K562 (cell line): ENCODE measurements around the gene BRD7. TPM values are rescaled to one million over a fixed set of nuclear protein-coding genes. Genes with fewer than 3 reads are reported as not detected.

Source experiments
- ASH1L ChIP-seq: fragments of 450-650 bp; IDR thresholded peaks from 2 replicates; pipeline ENCODE4 v1.6.1; 2018; ENCODE audit warnings: borderline replicate concordance, mild to moderate bottlenecking, low read depth; ENCODE audit not compliant: partially characterized antibody
- COPS2 ChIP-seq: fragments of 450-650 bp; conservative IDR thresholded peaks from 2 replicates; pipeline ENCODE4 v1.6.1; 2016; ENCODE audit warnings: mild to moderate bottlenecking, moderate library complexity
- DMBX1 ChIP-seq: fragments of 250-450 bp; sonication (Bioruptor Pico); IDR thresholded peaks from 2 replicates; pipeline ENCODE4 v1.8.0; 2022; ENCODE audit warnings: inconsistent platforms, mild to moderate bottlenecking, moderate library complexity, borderline replicate concordance
- ESRRA ChIP-seq: fragments of 450-650 bp; IDR thresholded peaks from 2 replicates; pipeline ENCODE4 v1.6.1; 2014; ENCODE audit warnings: low read depth, mild to moderate bottlenecking, moderate library complexity, borderline replicate concordance
- HSF4 ChIP-seq: fragments of 250-450 bp; sonication (Bioruptor Pico); IDR thresholded peaks from 2 replicates; pipeline ENCODE4 v2.1.2; 2022; ENCODE audit warnings: mild to moderate bottlenecking, moderate library complexity, borderline replicate concordance
- RBM22 ChIP-seq: fragments of 200-400 bp; formaldehyde crosslinking; IDR thresholded peaks from 2 replicates; pipeline ENCODE4 v1.6.1; 2018; ENCODE audit warnings: low read length, low read depth; ENCODE audit not compliant: poor library complexity, severe bottlenecking
- RNF2 ChIP-seq: sonication (generic); IDR thresholded peaks from 2 replicates; pipeline ENCODE4 v1.6.1; 2016
- SP2 ChIP-seq: IDR thresholded peaks from 2 replicates; pipeline ENCODE4 v1.6.1; 2011; ENCODE audit warnings: mild to moderate bottlenecking, low read depth, low read length, moderate library complexity; ENCODE audit not compliant: poor library complexity, severe bottlenecking; ENCODE audit errors: extremely low read depth
- ZNF143 ChIP-seq: sonication (generic); formaldehyde crosslinking; IDR thresholded peaks from 2 replicates; pipeline ENCODE4 v1.9.0; 2022; ENCODE audit warnings: mild to moderate bottlenecking, missing genetic modification reagents
- ZNF717 ChIP-seq: fragments of 250-450 bp; sonication (Bioruptor Pico); IDR thresholded peaks from 2 replicates; pipeline ENCODE4 v1.5.0; 2021
- ZNF785 ChIP-seq: fragments of 250-450 bp; sonication (Bioruptor Pico); IDR thresholded peaks from 2 replicates; pipeline ENCODE4 v1.4.0; 2020; ENCODE audit warnings: mild to moderate bottlenecking
- polyA plus RNA-seq, 8 experiments: library from polyadenylated mRNA; depleted of rRNA in 4 of 8; stranded (reverse) in 5 of 8; unstranded in 3 of 8; fragments of >200 nt; fragmentation: Nextera tagmentation in 2 of 8; fragmentation: Illumina TruSeq in 1 of 8; extraction: Ambion mirVana in 2 of 8; extraction: Trizol in 1 of 8; gene quantifications; 2 replicates each; pipeline versions ENCODE4 v1.2.1 to v1.2.3, GENCODE V29; 2011 to 2014; ENCODE audit warnings: inconsistent platforms in 1 of 8, missing spikeins in 1 of 8
- total RNA-seq, 7 experiments: library from RNA; depleted of rRNA in 6 of 7; stranded (reverse); fragments of >200 nt in 6 of 7; fragmentation: Illumina TruSeq in 2 of 7; extraction: Trizol in 2 of 7; gene quantifications; 2 replicates each; pipeline versions ENCODE4 v1.2.1 to v1.2.3, GENCODE V29; 2011 to 2021; ENCODE audit warnings: low replicate concordance in 1 of 7
- TF ChIP-seq, protein P1 (sequence below): sonication (generic); formaldehyde crosslinking; IDR thresholded peaks from 2 replicates; pipeline ENCODE4 v1.8.0; 2023; ENCODE audit warnings: mild to moderate bottlenecking, missing genetic modification reagents
- TF ChIP-seq, protein P2 (sequence below): fragments of 450-650 bp; IDR thresholded peaks from 2 replicates; pipeline ENCODE4 v1.6.1; 2018; ENCODE audit not compliant: partially characterized antibody
- TF ChIP-seq, protein P3 (sequence below), 3 experiments: fragments of 200-800 bp in 1 of 3; fragments of 250-450 bp in 1 of 3; fragments of 450-650 bp in 1 of 3; sonication (Bioruptor Pico) in 1 of 3; sonication (Bioruptor generic) in 1 of 3; formaldehyde crosslinking in 1 of 3; IDR thresholded peaks; 2 replicates each; pipeline versions ENCODE4 v1.6.1 to v1.8.0; 2016 to 2022; ENCODE audit warnings: mild to moderate bottlenecking in 2 of 3, missing genetic modification characterization in 2 of 3, missing compliant biosample characterization in 1 of 3, moderate library complexity in 1 of 3

The BRD7 gene
- total and polyA plus RNA-seq, 9 of the 15 experiments (the other 6 are each of a cell fraction or from before 2014, with no cell fraction given): 20.6 to 101 (median 68.7) TPM

DNA sequence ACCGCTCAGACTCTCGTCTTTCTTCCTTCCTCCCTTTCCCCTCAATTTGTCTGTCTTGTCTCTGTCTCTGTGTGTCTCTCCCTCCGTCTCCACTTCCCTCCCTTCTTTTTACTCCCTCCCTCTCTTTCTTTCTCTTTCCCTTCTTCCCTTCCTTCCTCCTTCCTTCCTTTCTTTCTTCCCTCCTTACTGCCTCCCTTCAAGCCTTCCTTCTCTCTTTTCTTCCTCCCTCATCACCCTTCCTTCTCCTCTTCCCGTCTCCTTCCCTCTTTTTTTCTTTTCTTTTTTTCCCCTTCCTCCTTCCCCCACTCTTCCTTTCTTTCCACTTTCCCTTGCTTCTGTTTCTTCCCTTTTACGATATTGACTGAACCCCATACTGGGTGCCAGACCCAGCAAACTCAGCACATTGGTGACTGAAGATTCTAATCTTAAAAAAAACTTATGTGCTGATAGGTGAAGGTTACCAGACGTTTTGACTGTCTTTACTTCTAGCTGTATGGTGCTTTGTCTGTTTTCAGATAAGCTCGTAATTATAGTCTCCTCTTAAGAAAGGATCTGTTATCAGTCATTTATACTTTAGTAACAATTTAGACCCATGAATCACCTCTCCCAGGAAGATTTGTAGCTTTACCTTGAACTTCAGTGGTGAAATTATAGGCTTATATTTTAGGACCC is 481 bp upstream of the BRD7 start (continued):
- TF ChIP-seq COPS2 (no peak), ZNF717 (no peak), RNF2 (no peak), HSF4 (CRISPR knock-in tag) (no peak), ZNF143 (no peak), ZNF785 (CRISPR knock-in tag) (no peak), SP2 (no peak), RBM22 (no peak), ASH1L (peak; percentile 66), DMBX1 (no peak), ESRRA (no peak)
- TF ChIP-seq, protein P1, sequence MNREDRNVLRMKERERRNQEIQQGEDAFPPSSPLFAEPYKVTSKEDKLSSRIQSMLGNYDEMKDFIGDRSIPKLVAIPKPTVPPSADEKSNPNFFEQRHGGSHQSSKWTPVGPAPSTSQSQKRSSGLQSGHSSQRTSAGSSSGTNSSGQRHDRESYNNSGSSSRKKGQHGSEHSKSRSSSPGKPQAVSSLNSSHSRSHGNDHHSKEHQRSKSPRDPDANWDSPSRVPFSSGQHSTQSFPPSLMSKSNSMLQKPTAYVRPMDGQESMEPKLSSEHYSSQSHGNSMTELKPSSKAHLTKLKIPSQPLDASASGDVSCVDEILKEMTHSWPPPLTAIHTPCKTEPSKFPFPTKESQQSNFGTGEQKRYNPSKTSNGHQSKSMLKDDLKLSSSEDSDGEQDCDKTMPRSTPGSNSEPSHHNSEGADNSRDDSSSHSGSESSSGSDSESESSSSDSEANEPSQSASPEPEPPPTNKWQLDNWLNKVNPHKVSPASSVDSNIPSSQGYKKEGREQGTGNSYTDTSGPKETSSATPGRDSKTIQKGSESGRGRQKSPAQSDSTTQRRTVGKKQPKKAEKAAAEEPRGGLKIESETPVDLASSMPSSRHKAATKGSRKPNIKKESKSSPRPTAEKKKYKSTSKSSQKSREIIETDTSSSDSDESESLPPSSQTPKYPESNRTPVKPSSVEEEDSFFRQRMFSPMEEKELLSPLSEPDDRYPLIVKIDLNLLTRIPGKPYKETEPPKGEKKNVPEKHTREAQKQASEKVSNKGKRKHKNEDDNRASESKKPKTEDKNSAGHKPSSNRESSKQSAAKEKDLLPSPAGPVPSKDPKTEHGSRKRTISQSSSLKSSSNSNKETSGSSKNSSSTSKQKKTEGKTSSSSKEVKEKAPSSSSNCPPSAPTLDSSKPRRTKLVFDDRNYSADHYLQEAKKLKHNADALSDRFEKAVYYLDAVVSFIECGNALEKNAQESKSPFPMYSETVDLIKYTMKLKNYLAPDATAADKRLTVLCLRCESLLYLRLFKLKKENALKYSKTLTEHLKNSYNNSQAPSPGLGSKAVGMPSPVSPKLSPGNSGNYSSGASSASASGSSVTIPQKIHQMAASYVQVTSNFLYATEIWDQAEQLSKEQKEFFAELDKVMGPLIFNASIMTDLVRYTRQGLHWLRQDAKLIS: no peak
- TF ChIP-seq, protein P2, sequence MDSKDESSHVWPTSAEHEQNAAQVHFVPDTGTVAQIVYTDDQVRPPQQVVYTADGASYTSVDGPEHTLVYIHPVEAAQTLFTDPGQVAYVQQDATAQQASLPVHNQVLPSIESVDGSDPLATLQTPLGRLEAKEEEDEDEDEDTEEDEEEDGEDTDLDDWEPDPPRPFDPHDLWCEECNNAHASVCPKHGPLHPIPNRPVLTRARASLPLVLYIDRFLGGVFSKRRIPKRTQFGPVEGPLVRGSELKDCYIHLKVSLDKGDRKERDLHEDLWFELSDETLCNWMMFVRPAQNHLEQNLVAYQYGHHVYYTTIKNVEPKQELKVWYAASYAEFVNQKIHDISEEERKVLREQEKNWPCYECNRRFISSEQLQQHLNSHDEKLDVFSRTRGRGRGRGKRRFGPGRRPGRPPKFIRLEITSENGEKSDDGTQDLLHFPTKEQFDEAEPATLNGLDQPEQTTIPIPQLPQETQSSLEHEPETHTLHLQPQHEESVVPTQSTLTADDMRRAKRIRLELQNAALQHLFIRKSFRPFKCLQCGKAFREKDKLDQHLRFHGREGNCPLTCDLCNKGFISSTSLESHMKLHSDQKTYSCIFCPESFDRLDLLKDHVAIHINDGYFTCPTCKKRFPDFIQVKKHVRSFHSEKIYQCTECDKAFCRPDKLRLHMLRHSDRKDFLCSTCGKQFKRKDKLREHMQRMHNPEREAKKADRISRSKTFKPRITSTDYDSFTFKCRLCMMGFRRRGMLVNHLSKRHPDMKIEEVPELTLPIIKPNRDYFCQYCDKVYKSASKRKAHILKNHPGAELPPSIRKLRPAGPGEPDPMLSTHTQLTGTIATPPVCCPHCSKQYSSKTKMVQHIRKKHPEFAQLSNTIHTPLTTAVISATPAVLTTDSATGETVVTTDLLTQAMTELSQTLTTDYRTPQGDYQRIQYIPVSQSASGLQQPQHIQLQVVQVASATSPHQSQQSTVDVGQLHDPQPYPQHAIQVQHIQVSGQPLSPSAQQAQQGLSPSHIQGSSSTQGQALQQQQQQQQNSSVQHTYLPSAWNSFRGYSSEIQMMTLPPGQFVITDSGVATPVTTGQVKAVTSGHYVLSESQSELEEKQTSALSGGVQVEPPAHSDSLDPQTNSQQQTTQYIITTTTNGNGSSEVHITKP: no peak
- TF ChIP-seq, protein P3, sequence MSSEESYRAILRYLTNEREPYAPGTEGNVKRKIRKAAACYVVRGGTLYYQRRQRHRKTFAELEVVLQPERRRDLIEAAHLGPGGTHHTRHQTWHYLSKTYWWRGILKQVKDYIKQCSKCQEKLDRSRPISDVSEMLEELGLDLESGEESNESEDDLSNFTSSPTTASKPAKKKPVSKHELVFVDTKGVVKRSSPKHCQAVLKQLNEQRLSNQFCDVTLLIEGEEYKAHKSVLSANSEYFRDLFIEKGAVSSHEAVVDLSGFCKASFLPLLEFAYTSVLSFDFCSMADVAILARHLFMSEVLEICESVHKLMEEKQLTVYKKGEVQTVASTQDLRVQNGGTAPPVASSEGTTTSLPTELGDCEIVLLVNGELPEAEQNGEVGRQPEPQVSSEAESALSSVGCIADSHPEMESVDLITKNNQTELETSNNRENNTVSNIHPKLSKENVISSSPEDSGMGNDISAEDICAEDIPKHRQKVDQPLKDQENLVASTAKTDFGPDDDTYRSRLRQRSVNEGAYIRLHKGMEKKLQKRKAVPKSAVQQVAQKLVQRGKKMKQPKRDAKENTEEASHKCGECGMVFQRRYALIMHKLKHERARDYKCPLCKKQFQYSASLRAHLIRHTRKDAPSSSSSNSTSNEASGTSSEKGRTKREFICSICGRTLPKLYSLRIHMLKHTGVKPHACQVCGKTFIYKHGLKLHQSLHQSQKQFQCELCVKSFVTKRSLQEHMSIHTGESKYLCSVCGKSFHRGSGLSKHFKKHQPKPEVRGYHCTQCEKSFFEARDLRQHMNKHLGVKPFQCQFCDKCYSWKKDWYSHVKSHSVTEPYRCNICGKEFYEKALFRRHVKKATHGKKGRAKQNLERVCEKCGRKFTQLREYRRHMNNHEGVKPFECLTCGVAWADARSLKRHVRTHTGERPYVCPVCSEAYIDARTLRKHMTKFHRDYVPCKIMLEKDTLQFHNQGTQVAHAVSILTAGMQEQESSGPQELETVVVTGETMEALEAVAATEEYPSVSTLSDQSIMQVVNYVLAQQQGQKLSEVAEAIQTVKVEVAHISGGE (CRISPR knock-in tag; IDR thresholded peaks at IDR 0.05): no peak
